Measurements from ENCODE around the gene AP4B1. TPM values are rescaled to one million over a fixed set of nuclear protein-coding genes. Genes with fewer than 3 reads are reported as not detected.

Gene AP4B1
- total and polyA plus RNA-seq, 9 of the 15 experiments (the other 6 are each of a cell fraction or from before 2014, with no cell fraction given) = 15.8 to 36.5 (median 24.6) TPM

DNA sequence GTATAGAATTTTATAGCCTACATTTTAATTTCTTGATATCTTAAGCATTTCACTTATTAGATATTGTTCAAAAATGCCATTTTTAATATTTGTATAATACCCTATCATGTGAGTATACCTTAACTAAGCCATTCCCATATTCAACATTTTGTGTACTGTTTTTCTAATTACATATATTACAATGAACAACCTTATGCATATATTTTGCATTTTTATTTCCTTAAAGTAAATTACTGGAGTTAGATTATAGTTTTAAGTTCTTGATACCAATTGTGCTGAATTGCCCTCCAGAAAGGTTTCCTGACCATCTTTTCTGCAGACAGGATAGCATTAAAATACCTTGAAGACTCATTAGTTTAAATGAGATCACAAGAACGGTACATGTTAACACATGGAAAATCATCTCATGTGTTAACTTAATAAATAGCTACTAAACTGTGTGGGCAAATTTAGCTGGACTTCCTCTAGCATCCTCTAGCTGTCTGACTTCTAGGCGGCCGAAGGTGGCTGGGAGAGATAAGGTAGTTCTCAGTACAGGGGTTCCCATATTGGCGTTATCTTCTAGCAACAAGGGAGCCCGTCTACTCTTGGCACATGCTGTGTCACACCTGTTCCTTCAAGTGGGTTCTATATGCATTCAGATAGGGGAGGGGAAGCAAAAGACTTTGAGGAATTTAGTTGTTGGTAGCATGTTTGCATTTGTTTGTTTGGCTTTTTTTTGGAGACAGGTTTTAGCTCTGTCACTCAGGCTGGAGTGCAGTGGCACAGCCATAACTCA is 9.5 kb upstream of the AP4B1 start (continued):
- TF ChIP-seq, protein P1, sequence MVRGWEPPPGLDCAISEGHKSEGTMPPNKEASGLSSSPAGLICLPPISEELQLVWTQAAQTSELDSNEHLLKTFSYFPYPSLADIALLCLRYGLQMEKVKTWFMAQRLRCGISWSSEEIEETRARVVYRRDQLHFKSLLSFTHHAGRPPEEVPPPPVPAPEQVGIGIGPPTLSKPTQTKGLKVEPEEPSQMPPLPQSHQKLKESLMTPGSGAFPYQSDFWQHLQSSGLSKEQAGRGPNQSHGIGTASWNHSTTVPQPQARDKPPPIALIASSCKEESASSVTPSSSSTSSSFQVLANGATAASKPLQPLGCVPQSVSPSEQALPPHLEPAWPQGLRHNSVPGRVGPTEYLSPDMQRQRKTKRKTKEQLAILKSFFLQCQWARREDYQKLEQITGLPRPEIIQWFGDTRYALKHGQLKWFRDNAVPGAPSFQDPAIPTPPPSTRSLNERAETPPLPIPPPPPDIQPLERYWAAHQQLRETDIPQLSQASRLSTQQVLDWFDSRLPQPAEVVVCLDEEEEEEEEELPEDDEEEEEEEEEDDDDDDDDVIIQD (CRISPR knock-in tag; IDR thresholded peaks at IDR 0.05) = no peak
- peak; percentile 98 for TF ChIP-seq GATAD2B (IDR thresholded peaks at IDR 0.05; ENCODE audit: borderline replicate concordance)
- TF ChIP-seq, protein P2, sequence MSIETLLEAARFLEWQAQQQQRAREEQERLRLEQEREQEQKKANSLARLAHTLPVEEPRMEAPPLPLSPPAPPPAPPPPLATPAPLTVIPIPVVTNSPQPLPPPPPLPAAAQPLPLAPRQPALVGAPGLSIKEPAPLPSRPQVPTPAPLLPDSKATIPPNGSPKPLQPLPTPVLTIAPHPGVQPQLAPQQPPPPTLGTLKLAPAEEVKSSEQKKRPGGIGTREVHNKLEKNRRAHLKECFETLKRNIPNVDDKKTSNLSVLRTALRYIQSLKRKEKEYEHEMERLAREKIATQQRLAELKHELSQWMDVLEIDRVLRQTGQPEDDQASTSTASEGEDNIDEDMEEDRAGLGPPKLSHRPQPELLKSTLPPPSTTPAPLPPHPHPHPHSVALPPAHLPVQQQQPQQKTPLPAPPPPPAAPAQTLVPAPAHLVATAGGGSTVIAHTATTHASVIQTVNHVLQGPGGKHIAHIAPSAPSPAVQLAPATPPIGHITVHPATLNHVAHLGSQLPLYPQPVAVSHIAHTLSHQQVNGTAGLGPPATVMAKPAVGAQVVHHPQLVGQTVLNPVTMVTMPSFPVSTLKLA (conservative IDR thresholded peaks at IDR 0.05) = peak; percentile 77 to 91
- peak; percentile 100 for TF ChIP-seq CBFA2T3 (IDR thresholded peaks at IDR 0.05)
- no peak for TF ChIP-seq EGR1 (conservative IDR thresholded peaks at IDR 0.05)
- TF ChIP-seq HNRNPK (IDR thresholded peaks at IDR 0.05; ENCODE audit: low read depth, low read length, poor library complexity, severe bottlenecking) = no peak
- peak in 1 of 2 experiments; percentile 29; a peak in 1 of 4 replicates for TF ChIP-seq CSDE1 (IDR thresholded peaks at IDR 0.05)
- TF ChIP-seq, protein P3, sequence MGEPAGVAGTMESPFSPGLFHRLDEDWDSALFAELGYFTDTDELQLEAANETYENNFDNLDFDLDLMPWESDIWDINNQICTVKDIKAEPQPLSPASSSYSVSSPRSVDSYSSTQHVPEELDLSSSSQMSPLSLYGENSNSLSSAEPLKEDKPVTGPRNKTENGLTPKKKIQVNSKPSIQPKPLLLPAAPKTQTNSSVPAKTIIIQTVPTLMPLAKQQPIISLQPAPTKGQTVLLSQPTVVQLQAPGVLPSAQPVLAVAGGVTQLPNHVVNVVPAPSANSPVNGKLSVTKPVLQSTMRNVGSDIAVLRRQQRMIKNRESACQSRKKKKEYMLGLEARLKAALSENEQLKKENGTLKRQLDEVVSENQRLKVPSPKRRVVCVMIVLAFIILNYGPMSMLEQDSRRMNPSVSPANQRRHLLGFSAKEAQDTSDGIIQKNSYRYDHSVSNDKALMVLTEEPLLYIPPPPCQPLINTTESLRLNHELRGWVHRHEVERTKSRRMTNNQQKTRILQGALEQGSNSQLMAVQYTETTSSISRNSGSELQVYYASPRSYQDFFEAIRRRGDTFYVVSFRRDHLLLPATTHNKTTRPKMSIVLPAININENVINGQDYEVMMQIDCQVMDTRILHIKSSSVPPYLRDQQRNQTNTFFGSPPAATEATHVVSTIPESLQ (CRISPR knock-in tag; IDR thresholded peaks at IDR 0.05) = no peak
- TF ChIP-seq, protein P4, sequence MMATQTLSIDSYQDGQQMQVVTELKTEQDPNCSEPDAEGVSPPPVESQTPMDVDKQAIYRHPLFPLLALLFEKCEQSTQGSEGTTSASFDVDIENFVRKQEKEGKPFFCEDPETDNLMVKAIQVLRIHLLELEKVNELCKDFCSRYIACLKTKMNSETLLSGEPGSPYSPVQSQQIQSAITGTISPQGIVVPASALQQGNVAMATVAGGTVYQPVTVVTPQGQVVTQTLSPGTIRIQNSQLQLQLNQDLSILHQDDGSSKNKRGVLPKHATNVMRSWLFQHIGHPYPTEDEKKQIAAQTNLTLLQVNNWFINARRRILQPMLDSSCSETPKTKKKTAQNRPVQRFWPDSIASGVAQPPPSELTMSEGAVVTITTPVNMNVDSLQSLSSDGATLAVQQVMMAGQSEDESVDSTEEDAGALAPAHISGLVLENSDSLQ (IDR thresholded peaks at IDR 0.05) = peak; percentile 86
- TF ChIP-seq TOE1 (IDR thresholded peaks at IDR 0.05; ENCODE audit: borderline replicate concordance) = peak; percentile 88
- no peak for TF ChIP-seq TOE1 (CRISPR knock-in tag; IDR thresholded peaks at IDR 0.05; ENCODE audit: borderline replicate concordance, low read depth)
- no peak for TF ChIP-seq ZNF146 (CRISPR knock-in tag; IDR thresholded peaks at IDR 0.05; ENCODE audit: unreplicated experiment)
- TF ChIP-seq TAF15 (IDR thresholded peaks at IDR 0.05; ENCODE audit: low read depth, low read length) = no peak
- TF ChIP-seq MIER1 (IDR thresholded peaks at IDR 0.05; ENCODE audit: low read depth) = 0 out of 2 replicates have a peak, but pooled peaks have one; percentile 48
- peak; percentile 100 for TF ChIP-seq CTBP1 (IDR thresholded peaks at IDR 0.05; ENCODE audit: borderline replicate concordance)
- TF ChIP-seq CHD1 (IDR thresholded peaks at IDR 0.05; ENCODE audit: low read length) = no peak
- TF ChIP-seq ZNF785 (CRISPR knock-in tag; IDR thresholded peaks at IDR 0.05) = no peak
- peak; percentile 97 for TF ChIP-seq HDAC3 (IDR thresholded peaks at IDR 0.05; ENCODE audit: borderline replicate concordance, partially characterized antibody)
- TF ChIP-seq TFAM (CRISPR knock-in tag; conservative IDR thresholded peaks at IDR 0.05) = no peak
- TF ChIP-seq SAFB2 (IDR thresholded peaks at IDR 0.05; ENCODE audit: borderline replicate concordance, low read depth, low read length, severe bottlenecking) = no peak
- TF ChIP-seq TGIF2 (CRISPR knock-in tag; IDR thresholded peaks at IDR 0.05) = no peak

Data from K562 (cell line).